NCI-H2171 (cell line): ENCODE results near the gene CAMP.
"Not testable (repeated sequence)": the region's sequence is repeated elsewhere in the genome, so short reads cannot be mapped to it uniquely, and the experiment has no call there.

ENCODE experiments used
- DNase-seq: peaks from one replicate; lab custom pipeline; 2025; lab: John Stamatoyannopoulos, UW

The CAMP gene, protein sequence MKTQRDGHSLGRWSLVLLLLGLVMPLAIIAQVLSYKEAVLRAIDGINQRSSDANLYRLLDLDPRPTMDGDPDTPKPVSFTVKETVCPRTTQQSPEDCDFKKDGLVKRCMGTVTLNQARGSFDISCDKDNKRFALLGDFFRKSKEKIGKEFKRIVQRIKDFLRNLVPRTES

DNA sequence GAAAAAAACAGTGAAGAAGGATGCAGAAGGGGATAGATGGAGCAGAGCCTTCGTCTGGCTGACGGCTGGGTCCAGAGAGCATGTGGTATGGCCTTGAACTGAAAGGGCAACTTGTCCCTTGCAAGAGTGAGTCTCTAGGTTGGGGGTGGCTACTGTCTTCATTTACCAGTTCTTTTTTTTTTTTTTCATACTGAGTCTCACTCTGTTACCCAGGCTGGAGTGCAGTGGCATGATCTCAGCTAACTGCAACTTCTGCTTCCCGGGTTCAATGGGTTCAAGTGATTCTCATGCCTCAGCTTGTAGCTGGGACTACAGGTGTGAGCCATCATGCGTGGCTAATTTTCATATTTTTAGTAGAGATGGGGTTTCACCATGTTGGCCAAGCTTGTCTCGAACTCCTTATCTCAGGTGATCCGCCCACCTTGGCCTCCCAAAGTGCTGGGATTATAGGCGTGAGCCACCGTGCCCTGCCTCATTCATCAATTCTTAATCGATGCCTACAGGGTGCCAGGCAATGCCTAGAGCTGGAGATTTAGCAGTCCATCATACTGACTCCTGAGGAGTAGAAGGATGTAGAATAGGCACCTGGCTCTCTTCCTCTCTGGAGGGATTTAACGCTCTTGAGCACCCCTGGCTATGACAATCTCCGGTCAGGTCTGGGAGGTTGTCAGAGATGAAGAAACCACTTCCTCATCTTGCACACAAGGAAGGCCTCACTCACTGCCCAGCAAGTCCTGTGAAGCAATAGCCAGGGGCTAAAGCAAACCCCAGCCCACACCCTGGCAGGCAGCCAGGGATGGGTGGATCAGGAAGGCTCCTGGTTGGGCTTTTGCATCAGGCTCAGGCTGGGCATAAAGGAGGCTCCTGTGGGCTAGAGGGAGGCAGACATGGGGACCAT is at the start of gene CAMP:
Gene CAMP, plus strand, starts transcription at position 880 of the 898 bp plus-strand sequence. Its CDS starts 17 bp downstream, at position 897.
- DNase-seq = no peak

DNA sequence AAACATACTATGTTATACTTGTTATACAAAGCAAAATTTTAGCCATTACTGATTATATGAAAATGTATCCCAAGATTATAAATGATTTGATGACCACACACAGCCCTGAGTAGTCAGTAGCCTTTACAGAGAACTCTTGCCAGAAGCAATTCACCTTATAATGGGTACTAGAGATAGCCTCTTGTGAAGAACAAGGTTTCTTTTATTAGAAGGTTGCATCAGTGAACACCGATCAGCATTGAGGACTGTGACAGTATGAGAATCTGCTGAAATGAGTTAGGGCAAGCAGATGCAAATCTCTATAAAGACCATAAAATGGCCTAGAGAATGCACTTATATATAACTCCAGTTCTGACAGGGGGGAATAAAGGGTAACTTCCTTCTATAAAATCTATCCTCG is 45.2 kb upstream of the CAMP start:
- no peak for DNase-seq

DNA sequence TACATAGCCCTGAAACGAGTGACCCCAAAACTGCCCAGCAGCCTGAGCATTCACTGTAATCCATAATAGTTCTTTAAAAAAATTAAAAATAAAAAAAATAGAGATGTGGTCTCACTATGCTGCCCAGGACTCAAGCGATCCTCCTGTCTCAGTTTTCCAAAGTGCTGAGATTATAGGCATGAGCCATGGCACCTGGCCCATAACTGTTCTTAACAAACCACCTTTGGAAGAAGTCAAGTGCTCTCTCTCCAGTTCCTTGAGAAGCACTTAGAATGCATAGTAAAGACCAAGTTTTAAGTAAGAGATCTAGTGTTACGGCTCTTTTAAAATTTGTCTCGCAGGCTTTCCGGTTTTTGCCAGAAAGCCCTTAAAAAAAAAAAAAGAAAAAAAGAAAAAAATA is 43.3 kb upstream of the CAMP start:
- DNase-seq = no peak

DNA sequence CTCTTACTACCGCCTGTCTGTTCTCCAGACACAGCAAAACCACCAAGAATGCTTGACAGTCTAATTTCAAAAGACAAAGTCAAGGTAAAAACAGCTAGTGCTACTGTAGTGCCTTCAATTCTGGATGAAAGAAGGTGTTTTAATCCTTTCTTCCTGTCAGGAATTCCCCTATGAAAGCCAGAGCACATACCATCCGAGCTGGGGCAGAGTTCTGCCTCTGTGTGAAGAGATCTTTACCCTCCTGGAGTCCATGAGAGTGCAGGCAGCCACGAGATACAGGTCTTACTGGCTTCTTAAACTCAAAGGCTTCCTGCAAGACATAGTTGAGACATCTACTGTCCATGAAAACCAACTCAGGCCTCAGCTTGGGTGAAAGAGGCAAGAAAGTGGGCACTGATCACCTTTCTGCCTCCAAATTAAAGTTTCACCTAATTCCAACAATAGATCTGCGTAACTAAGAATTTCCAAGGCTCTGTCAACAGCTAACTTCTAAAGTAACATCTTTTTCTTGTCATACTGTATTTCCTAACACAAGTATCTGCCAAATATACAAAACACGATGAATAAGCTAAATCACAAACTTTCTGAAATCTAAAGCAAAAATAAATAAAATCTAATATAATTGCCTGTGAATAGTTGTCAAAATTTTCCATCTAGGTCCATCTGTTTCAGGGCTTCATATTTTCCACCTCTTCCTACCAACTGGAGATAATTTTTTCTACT is 42.6 kb upstream of the CAMP start:
- no peak for DNase-seq

DNA sequence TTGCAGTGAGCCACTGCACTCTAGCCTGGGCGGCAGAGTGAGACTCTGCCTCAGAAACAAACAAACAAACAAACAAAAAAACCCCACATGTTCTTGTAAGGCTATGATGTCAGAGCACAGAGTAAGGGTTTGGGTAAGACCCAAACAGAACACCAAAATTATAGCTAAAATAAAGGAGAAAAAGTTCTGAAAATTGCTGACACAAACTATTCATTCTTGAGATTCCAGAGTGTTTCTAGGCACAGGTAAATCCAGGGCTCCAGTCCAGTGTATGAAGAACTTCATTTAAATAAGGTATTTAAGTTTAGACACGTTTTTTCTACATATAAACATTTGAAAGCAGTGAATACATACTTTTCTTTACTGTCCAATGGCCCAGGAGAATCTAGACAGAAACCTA is 39.0 kb upstream of the CAMP start:
- DNase-seq = no peak

DNA sequence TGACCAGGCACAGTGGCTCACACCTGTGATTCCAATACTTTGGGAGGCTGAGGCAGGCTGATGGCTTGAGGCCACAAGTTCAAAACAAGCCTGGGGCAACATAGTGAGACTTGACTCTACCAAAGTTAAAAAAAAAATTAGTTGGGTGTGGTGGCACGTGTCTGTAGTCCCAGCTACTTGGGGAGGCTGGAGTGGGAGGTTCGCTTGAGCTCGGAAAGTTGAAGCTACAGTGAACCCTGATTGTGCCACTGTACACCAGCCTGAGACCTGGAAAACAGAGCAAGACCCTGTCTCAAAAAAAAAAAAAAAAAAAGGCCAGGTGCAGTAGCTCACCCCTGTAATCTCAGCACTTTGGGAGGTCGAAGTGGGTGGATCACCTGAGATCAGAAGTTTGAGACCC is 38.2 kb upstream of the CAMP start:
- no peak for DNase-seq

DNA sequence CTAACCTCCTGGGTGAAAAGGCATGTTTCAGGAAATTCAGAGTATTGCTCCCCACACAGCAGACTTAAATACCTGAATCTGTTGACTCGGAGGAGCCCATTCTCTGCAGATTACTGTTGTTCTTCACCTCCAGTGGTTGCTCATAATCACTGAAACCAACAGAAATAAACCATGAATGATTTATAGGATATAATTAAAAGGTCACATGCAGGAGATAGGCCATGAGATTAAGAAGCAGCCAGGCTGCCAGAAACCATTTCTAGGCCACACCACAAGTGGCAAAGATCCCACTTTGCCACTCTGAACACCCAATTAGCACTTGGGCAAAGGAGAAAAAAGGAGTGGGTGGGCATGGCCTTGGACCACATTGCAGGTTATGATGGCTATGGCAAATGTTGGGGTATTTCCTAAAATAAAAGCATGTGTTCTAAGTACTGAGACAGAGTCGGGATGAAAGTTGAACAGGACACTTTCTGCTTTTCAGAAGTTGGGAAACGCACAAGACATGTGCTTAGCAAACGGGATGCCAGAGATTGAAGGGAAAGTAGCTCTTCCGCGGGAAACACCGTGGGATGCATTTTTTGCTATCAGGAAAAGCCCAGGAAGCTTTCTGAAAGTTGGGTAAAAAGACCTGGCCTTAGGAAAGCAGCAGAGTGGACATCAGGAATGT is 36.5 kb upstream of the CAMP start:
- DNase-seq = no peak

DNA sequence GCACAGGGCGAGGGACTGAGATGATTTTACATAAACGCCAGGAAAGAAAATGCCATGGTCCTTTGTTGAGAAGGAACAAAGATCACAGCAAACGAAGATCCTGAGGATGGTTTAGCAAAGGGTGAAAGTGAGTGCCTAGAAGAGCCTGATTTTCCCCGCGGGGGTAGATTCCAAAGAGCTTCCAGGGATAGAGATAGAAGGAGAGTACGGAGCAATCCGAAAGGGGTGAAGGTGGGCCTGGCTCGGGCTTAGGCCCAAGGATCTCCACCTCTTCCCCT is 36.1 kb upstream of the CAMP start:
- no peak for DNase-seq

DNA sequence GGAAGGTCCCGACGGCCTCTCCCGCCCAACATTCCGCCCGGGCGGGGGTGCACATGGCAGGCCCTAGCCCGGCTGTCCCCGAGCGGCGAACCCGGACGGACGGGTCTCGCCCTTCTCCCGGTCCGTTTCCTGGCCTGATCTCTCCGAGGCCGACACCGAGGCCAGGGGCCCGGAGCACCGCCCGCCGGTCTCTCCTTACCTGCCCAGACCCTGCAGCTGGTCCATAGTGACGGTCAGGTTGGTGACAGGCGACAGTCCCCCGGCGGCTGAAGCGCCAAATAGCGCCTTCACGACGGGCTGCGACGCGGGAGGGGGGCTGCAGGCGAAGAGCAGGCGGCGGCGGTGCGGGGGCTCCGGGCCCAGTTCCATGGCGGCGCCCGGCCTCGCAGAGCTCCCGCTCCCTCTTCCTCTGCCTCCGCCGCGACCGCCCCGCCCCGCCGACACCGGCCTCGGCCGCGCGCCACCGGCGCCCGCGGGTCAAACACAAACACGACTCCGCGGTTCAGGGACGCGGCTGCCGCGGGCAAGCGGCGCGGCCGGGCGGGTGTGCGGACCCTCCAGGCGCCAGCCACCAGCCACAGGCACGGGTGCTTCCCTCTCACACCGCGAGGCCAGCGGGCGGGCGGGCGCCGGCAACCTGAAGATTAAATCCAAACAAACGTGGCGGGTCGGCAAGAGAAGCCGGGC is 35.6 kb upstream of the CAMP start:
- no peak for DNase-seq

DNA sequence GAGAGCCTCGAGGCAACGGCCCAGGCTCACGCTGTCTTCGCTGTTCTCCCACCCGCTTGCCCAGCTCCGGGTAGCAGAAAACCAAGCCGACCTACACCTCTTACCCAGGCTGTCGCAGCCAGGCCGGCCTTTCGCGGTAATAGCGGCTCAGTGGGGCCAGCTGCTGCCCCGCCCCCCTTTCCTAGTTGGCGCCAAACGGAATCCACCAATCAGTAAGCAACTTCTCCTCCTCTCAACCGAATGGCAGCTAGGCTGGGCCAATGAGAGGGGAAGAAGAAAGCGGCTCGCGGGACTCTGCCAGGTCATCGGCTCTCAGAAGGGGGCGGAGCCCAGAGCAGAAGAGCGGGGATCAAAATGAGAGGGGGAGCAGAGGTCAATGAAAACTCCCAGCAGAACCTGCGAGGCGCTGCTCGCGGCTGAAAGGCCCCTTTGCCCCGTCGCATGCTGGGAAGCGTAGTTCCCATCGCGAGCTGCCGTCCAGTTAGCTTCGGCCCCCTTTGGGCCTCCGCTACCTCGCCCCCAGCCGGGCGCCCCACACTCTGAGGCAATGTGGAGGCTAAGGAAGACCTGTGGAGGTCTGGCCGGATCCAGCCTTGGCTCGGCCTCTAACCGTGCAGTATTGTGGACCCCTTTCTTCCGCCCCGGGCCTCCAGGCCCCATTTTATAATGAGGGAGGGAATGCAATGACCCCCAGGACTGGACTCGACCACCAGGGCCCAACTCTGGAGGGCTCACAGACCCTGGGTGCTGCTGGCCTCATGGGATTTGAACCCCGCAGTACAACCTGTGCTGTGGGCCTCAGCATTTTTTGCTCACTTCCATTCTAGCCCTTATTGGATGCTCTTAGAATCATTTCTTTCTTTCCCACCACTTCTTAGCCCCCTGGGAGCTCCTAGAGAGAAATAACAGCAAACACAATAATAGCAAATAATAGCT is 34.8 kb upstream of the CAMP start, which contains the start of gene CDC25A:
Gene CDC25A, minus strand, starts transcription at position 152 of the 936 bp plus-strand sequence. CDS start 470 bp downstream, outside the sequence.
- peak; percentile 88 for DNase-seq

DNA sequence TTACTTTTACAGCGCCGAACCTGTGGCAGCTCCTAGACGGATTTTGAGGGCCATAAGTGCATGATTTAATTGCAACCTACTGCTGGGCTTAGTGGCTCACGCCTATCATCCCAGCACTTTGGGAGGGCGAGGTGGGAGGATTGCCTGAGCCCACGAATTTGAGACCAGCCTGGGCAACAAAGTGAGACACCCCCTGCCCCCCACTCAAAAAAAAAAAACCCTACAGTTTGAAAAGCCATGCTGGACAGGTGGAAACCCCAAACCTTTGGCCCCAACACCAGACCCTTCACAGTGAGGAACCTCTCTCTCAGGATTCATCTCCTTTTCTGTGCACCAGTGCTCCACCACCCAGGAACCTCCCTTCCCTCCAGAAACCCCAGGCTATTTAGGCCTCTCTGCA is 34.0 kb upstream of the CAMP start:
- DNase-seq = no peak

DNA sequence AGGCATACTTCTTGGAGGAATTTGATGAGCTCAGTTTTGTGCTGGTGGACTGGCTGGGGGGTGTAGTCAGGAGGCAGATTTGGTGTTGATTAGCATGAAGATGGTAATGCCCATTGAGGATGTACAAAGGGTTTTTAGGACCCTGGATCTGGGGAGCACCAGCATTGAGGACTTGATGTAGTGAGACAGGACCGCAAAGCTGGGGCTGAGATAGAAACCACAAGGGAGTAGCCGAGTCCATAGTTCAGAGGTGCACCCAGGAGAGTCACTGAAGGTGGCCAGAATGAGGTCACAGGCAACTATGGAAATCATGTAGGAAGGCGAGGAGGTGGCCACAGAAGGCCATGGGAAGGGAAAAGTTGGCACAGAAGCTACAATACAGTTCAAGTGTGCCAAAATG is 32.4 kb upstream of the CAMP start:
- DNase-seq = no peak

DNA sequence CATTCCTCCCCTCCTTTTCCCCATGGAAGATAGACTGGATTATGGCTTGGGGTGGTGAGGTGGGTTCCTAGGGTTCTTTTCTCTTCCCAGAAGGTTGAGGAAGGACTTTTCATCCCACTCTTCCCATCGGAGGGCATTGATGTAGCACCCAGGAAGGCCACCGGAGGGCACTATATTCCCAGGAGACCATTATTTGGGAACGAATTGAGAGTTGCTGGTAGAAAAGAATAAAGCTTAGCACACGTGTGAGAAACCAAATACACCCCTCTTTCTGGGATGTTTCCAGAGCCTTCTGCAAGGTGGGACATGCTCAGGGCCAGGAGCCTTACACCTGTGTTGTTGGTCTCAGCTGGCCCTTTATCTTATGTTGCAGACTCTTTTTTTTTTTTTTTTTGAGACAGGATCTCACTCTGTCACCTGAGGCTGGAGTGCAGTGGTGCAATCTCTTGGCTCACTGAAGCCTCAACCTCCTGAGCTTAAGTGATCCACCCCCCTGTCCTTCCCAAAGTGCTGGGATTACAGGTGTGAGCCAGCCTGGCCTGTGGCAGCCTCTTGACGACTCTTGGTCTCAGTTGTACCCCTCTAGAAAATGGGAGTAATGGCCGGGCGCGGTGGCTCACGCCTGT is 28.7 kb upstream of the CAMP start:
- peak; percentile 23 for DNase-seq

DNA sequence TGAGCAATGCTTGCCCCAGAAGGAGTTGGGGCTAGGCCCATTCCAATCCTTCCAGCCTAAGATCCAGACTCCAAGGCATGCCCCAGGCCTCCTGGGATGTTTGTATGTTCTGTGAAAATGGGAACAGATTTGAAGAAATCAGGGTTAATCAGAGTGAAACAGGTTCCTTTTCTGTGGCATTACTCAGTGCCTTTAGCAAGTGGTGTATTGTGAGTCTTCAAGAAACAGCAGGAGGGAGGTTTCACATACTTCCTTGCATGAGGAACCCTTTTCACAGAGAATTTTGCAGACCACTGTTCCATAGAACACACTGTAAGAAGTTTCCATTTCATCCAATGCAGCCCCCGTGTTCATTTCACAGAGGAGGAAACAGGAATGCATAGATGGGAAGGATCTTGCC is 26.7 kb upstream of the CAMP start:
- no peak for DNase-seq

DNA sequence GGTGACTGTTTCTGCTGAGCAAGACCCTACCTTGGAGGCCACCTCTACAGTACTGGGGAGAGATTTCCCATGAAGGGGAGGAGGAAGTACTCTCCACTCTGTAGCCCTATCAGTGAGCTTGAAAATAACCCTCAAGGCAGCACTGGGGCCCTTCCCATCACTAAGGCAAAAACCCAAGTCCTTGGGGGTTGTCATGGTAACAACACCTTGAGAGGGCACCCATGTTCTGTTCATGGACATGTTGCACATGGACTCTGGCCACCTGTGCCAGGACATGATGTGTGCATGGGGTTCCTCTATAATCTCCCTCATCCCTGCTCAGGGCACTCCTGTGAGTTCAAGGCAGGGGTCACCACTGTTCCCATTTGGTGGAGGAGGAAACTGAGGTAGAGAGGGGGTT is 24.2 kb upstream of the CAMP start:
- no peak for DNase-seq

DNA sequence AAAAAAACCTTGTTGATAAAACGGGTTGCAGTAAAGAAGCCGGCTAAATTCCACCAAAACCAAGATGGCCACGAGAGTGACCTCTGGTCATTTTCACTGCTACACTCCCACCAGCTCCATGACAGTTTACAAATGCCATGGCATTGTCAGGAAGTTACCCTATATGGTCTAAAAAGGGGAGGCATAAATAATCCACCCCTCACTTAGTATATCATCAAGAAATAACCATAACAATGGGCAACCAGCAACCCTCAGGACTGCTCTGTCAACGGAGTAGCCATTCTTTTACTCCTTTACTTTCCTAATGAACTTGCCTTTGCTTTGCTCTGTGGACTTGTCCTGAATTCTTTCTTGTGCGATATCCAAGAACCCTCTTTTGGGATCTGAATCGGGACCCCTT is 20.7 kb upstream of the CAMP start:
- DNase-seq = no peak

DNA sequence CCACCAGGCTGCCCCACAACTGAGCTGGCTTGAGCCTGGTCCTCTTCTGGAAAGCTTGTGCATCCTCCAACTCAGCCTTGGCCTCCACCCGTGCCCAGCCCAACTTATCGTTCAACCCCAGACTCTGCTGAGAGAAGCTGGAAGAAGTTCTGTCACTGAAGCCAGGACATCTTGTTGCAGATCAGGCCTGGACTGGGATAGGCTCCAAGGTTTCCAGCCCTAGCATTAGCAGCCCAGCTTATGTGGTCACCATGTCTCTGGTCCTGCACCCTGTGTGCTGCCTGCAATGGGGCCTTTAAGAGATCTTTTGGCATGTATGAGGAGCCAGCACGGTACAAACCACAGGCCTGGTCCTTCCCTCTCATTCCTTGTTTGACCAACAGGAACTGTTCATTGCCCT is 15.2 kb upstream of the CAMP start:
- DNase-seq = no peak

DNA sequence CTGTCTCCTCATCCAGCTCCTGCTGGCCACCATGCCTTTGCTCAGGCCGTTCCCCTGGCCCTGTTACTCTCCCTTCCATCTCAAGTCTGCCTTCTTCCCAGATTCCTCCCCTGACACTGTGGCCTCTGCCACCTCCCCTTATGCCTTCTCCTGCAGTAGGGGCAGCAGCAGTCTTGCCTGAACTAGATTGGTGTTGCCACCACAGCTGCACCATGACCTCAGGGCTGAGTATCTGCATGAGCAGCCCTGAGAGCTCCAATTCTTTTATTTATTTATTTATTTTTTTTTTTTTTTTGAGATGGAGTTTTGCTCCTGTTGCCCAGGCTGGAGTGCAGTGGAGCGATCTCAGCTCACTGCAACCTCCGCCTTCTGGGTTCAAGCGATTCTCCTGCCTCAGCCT is 13.8 kb upstream of the CAMP start:
- DNase-seq = no peak

DNA sequence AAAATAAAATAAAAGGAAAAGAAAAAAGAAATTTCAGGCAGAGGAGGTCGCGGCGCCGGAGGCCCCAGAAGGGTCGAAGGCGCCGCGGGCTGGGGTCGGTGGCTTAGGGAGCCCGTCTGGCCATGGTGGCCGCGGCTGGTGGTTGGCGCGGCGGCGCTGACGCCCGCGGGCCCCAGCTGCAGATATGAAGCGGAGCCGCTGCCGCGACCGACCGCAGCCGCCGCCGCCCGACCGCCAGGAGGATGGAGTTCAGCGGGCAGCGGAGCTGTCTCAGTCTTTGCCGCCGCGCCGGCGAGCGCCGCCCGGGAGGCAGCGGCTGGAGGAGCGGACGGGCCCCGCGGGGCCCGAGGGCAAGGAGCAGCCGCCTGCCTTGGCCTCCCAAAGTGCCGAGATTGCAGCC is 12.8 kb upstream of the CAMP start:
- DNase-seq = not testable (repeated sequence)

DNA sequence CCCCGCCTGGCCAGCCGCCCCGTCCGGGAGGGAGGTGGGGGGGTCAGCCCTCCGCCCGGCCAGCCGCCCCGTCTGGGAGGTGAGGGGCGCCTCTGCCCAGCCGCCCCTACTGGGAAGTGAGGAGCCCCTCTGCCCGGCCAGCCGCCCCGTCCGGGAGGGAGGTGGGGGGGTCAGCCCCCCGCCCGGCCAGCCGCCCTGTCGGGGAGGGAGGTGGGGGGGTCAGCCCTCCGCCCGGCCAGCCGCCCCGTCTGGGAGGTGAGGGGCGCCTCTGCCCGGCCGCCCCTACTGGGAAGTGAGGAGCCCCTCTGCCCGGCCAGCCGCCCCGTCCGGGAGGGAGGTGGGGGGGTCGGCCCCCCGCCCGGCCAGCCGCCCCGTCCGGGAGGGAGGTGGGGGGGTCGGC is 11.5 kb upstream of the CAMP start:
- not testable (repeated sequence) for DNase-seq
